Panc1 (cell line): ENCODE results near the gene DPYD. TPM values are rescaled to one million over a fixed set of nuclear protein-coding genes. Genes with fewer than 3 reads are reported as not detected.

ENCODE experiments used
- ATAC-seq: fragments of 200-7000 bp; cut with Tn5 transposase; 2 replicates; pipeline ENCODE4 v1.9.1; 2020; ENCODE audit warnings: mild to moderate bottlenecking, moderate library complexity
- BruUV-seq: library from RNA; stranded (reverse); fragments of 400-500 nt; replicated peaks from 2 replicates; lab custom pipeline; 2021; lab: Mats Ljungman, UMichigan
- CTCF ChIA-PET: fragments of 300-600 bp; sonication (Branson Sonifier 250); formaldehyde crosslinking; loops from one replicate; lab custom pipeline; 2022; ENCODE audit warnings: antibody characterized with exemption; lab: Charles Lee
- POLR2A ChIA-PET: fragments of 300-600 bp; sonication (Branson Sonifier 250); formaldehyde crosslinking; loops from one replicate; lab custom pipeline; 2022; ENCODE audit warnings: antibody characterized with exemption; lab: Charles Lee
- DNase-seq: peaks from one replicate; pipeline ENCODE4 v3.0.0-alpha.2; 2010; ENCODE audit warnings: low read depth, low spot score
- H3K27ac ChIP-seq: 2 replicates; pipeline ENCODE4 v1.5.1; 2011; ENCODE audit warnings: mild to moderate bottlenecking, low read length, inconsistent platforms
- H3K27me3 ChIP-seq: fragments of 200-500 bp; sonication (Bioruptor generic); 2 replicates; pipeline ENCODE4 v1.6.0; 2014; ENCODE audit warnings: low read length, inconsistent platforms; ENCODE audit not compliant: control insufficient read depth, insufficient read depth
- H3K36me3 ChIP-seq: fragments of 200-500 bp; sonication (Bioruptor generic); 2 replicates; pipeline ENCODE4 v1.5.1; 2014; ENCODE audit warnings: inconsistent platforms, mild to moderate bottlenecking, low read length, moderate library complexity; ENCODE audit not compliant: control insufficient read depth, insufficient read depth
- H3K4me1 ChIP-seq: 2 replicates; pipeline ENCODE4 v1.5.1; 2011; ENCODE audit warnings: inconsistent platforms, mild to moderate bottlenecking, low read length, moderate library complexity; ENCODE audit not compliant: control insufficient read depth, insufficient read depth
- H3K4me3 ChIP-seq, 2 experiments: 2 replicates each; pipeline ENCODE4 v1.5.1; 2011 to 2012; ENCODE audit warnings: low read depth in 2 of 2, low read length in 2 of 2, mild to moderate bottlenecking in 2 of 2, inconsistent platforms in 1 of 2, moderate library complexity in 1 of 2
- H3K9me3 ChIP-seq: fragments of 200-500 bp; sonication (Bioruptor generic); 2 replicates; pipeline ENCODE4 v1.5.1; 2014; ENCODE audit warnings: low read depth, mild to moderate bottlenecking, inconsistent platforms, low read length, moderate library complexity; ENCODE audit not compliant: control insufficient read depth, insufficient read depth
- CTCF ChIP-seq: fragments of 450-650 bp; IDR thresholded peaks from 2 replicates; pipeline ENCODE4 v1.5.1; 2017; ENCODE audit warnings: mild to moderate bottlenecking
- POLR2AphosphoS5 ChIP-seq: IDR thresholded peaks from 2 replicates; pipeline ENCODE4 v1.6.1; 2012; ENCODE audit warnings: mild to moderate bottlenecking, low read depth, low read length, moderate library complexity
- REST ChIP-seq, 2 experiments: IDR thresholded peaks; 2 replicates each; pipeline ENCODE4 v1.6.1; 2011 to 2012; ENCODE audit warnings: low read depth in 2 of 2, control low read depth in 1 of 2, low read length in 1 of 2, mild to moderate bottlenecking in 1 of 2, moderate library complexity in 1 of 2; ENCODE audit not compliant: insufficient read depth in 1 of 2
- SIN3A ChIP-seq: IDR thresholded peaks from 2 replicates; pipeline ENCODE4 v1.6.1; 2012; ENCODE audit warnings: low read depth, mild to moderate bottlenecking, low read length, moderate library complexity, borderline replicate concordance; ENCODE audit not compliant: insufficient read depth
- TCF7L2 ChIP-seq: IDR thresholded peaks from 2 replicates; pipeline ENCODE4 v1.6.1; 2011; ENCODE audit warnings: mild to moderate bottlenecking, low read depth, low read length, inconsistent platforms
- in situ Hi-C: cut with HindIII; loops from 2 replicates; pipeline ENCODE4 v1.10.0; 2016; ENCODE audit warnings: low sequenced_read_pairs, low pct_unique_long_range_greater_than_20kb
- intact Hi-C: fragments of 100-400 bp; cut with micrococcal nuclease; formaldehyde crosslinking; loops from one replicate; pipeline ENCODE4 v1.10.0; 2022; ENCODE audit not compliant: unreplicated experiment
- total RNA-seq: library from RNA; stranded (reverse); gene quantifications from one replicate; pipeline ENCODE4 v1.2.1, GENCODE V29; 2021; ENCODE audit not compliant: unreplicated experiment

The DPYD gene
- total RNA-seq, 1 experiment from 2014 or later, result 2.0 TPM

- no TSS peak for BruUV-seq
- Histone ChIP-seq H3K27ac (no peak overlapping the region), H3K9me3 (no peaks in the 10 kb centered on the region), H3K4me3 (no peak overlapping the region), H3K4me1 (no peaks in the 10 kb centered on the region), H3K36me3 (no peaks in the 10 kb centered on the region), H3K27me3 (no peaks in the 10 kb centered on the region)
- DNase-seq, result no peak
- ATAC-seq, result no peak
- ChIA-PET CTCF (no interaction called here), POLR2A (no interaction called here)
- TF ChIP-seq REST (IDR thresholded peaks at IDR 0.05; ENCODE audit: insufficient read depth in 1 of 2, low read depth in 2 of 2, low read length in 1 of 2) (no peak), CTCF (no peak), SIN3A (no peak), TCF7L2 (no peak), POLR2AphosphoS5 (no peak)
- intact Hi-C loops, result no loop called here
- in situ Hi-C loops, result no loop called here
Observed at GRCh38 chr1:97660431-97661105, 260.3 kb downstream of the DPYD start.

DNA sequence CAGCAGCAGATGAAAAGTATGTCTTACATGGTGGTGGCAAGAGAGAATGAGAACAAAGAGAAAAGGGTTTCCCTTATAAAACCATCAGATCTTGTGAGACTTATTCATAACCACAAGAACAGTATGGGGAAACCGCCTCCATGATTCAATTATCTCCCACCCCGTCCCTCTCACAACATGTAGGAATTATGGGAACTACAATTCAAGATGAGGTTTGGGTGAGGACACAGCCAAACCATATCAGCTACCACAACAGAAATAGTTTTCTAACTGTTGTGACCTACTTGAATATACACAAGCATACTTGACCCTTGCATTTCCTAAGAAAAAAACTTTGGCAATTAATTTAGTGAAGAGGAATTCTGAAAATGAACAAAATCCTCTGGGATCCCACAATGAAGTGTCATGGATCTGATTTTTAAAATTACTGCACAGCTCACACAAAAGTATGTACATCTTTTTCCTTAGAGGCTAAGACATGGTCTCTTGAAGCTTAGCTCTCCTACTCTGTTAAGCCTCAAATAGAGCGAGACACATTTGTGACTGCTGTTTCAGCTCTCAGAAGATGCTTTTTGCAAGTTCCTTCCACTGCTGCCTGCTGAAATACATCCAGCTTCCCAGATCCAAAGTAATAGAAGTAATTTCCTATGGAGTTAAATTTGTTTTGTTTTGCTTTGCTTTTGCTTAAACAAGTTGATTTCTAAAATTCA, 265.8 kb downstream of the DPYD start:
- DNase-seq (no peak), ATAC-seq (no peak)
- CTCF ChIA-PET, result no interaction called here
- intact Hi-C loops, result no loop called here
- Histone ChIP-seq H3K4me3 (no peak overlapping the region), H3K9me3 (no peaks in the 10 kb centered on the region), H3K36me3 (no peaks in the 10 kb centered on the region), H3K4me1 (no peaks in the 10 kb centered on the region), H3K27ac (no peak overlapping the region), H3K27me3 (no peaks in the 10 kb centered on the region)
- TF ChIP-seq REST (IDR thresholded peaks at IDR 0.05; ENCODE audit: insufficient read depth in 1 of 2, low read depth in 2 of 2, low read length in 1 of 2) (no peak), POLR2AphosphoS5 (no peak), SIN3A (no peak)
- BruUV-seq, result no TSS peak
- POLR2A ChIA-PET, result no interaction called here
- in situ Hi-C loops, result no loop called here
